ENCODE measurements around the gene POLR2L.

POLR2L gene

DNA sequence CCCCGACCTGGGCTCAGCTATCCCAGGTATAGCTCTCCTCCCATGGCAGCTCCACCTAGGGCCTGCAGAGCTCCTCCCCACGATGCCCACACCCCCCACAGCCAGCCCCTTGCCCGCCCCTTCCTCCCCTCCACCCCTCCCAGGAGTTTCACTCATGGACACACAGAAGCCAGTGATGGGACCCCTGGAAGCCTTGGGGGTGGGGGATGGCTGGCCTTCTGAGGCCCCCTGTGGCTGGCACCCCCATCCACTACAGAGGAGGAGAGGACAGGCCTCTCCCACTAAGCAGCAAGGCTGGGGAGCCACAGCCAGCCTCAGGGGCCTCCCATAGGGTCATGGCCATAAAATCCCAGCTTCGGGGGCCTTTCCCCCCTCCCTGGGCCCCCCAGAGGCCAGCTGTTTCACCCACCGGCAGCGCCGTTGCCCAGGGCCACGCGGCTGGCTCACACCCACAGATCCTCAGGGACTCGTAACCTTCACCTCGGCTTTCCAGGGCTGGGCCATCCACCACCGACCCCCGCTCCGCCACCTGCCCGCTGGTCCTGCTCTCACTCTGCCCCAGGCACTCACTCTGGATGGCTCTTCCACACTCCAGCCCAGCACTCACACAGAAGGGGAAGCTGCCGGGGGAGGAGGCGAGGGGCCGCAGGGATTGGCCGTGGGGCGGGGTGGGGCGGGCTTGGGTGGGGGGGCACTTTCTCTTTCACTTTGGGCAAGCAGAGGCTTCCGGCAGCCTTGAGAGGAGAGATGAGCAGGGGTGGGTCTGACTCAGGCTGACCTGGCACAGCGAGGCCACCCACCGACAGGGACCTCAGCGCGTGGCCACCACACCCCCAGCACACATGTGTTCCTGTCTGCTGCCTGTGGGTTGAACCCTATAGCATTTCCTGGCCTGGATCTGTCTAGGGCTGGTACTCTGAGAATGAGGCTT, 46.4 kb downstream of the POLR2L start:
- peak; percentile 70 for DNase-seq (ENCODE audit: low spot score)

DNA sequence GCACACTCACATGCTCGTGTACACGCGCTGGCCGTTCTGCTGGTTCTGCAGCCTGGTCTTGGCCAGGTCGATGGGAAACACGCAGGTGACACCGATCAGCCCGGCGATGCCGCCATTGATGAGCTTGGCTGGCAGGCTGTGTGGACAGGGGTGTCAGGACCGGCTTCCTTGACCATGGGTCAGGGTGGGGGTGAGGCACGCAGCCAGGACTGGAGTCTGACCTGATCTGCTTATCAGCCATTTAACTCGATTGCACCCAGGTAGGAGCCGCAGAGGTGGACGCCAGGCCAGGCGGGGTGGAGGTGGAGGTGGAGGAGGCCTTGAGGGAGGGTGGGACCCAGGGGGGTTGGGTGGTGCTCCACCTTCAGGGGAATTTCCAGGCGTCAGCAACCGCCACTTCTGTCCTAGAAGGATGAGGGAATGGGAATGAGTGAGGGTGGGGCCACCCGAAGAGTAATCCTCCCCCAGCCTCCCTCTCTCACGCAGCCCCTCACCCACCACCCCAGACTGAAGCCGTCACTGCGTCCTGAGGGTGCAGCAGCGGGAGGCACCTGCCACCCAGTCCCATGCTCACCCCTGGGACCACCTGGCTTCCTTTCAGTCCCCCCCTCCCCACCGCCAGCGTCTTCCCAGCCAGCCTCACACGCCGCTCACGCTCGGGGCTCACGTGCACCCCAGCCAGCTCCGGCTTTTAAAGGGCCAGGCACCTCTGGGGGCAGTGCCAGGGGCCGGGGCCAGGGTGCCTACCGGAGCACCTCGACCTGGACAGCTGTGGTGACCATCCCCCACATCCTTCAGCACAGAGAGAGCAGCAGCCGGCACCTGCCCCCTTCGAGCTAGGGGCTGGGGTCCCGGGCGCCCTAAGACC, 47.3 kb downstream of the POLR2L start:
- DNase-seq (ENCODE audit: low spot score): no peak

DNA sequence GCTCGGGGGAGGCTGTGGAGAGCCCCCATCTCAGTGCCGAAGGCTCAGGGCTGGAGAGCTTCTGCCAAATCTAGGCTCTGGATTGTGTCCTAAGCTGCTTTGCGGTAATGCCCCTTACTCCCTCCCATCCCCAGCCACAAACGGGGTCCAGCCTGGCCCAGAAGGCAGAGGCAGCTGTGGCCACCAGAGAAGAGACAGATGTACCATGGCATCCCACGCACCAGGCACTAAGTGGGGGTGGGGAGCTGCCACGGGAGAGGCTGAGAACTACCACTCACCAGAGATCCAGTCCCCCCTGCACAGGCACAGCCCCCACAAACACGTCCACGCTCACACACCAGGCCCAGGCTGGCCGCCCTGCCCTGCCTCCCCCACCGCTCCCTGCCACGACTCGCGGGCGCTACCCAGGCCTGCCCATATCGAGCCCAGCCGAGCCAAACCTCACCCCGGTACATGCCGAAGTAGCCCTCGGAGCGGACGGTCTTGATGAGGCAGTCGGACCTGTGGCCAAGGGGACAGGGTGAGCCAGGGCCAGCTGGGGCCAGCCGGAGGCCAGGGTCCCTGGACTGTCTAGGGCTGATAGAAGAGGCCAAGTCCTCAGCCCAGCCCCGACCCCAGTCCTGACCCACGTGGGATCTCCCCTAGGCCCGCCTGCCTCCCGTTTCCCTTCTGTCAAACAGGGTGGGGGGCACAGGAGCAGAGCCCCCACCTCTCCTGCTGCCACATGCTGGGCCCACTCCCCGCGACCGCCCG, 48.1 kb downstream of the POLR2L start:
- no peak for DNase-seq (ENCODE audit: low spot score)

DNA sequence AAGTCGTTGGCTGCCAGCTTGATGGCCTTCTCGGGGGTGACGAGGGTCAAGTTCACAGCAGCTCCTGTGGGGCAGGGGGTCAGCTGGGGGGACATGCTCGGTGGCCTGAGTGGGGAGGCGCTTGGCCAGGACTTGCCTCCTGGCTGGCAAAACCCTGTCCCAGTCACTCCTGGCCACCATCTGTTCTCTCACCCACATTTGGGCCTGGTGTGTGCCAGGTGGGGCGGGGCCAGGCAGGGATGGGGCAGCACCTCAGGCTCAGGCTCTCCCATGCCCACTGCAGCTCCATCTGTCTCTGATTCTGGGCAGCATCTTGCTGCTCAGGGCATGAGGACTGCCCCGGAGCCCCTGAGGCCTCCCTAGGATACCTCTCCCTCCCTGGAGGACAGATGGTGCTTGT, 48.8 kb downstream of the POLR2L start:
- no peak for DNase-seq (ENCODE audit: low spot score)

DNA sequence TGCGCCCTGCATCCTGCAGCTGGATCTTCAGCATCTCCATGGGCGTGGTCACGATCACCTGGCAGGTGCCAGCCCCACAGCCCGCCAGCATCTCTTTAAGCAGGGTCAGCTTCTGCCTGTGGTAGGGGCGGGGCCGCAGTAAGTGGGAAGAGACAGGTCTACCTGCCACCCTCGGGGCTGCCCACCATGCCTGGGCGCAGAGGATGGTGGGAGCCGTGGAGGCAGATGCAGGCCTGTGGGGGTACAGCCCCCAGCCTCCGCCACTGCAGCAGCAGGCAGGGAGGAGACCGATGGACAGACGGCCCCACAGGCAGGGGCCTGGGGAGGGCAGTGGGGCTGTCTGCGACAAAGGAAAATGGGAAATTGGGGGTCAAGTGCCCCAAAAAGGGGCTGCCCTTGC, 49.5 kb downstream of the POLR2L start:
- DNase-seq (ENCODE audit: low spot score): no peak

DNA sequence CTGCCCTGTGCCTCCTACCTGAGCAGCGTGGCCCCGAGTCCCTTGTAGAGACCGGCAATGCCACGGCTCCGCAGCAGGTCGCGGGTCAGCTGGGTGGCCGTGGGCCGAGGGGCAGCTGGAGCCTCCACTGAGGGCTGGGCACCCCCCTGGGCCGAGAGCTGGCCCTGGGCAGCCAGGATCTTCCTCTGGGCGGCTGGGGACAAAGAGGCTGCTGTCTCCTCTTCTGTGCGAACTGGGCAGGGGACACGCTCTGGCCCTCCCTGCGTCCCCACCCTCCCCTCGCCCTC, 49.9 kb downstream of the POLR2L start:
- no peak for DNase-seq (ENCODE audit: low spot score)

DNA sequence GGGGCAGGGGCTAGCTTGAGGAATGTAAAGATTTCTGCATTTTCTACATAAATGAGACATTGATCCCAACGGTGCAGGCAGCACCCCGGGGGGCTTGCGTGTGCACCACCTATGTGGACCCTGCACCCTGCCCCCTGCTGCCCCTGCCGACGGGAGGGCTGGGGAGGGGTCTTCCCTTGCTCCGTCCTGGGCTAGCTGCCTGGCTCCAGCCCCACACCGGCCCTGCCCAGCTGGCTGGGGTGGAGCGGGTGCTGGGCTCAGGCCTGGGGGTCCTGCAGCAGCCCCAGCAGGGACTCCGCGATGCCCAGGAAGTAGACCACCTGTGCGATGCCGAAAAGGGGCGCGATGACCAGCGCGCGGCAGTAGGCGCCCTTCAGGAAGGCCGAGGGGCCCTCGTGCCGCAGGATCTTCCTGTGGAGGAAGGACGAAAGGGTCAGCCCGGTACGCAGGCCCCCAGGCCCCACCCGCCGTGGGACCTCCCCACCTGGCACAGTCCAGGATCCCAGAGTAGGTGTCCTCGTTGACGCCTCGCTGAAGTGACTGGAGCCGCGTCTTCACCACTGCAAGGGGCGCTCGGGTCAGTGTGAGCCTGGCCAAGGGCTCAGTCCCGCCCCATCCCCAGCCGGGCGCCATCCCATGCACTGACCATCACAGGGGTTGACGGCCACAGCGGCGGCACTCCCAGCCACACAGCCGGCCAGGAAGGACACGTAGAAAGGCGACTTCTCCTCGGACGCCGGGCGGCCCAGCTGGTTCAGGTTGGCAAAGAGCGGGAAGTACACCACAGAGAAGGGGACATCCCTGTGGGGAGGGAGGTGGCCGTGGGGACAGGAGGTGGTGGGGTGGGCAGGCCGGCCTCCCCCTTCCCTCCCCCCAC, 50.4 kb downstream of the POLR2L start:
- DNase-seq (ENCODE audit: low spot score): no peak

DNA sequence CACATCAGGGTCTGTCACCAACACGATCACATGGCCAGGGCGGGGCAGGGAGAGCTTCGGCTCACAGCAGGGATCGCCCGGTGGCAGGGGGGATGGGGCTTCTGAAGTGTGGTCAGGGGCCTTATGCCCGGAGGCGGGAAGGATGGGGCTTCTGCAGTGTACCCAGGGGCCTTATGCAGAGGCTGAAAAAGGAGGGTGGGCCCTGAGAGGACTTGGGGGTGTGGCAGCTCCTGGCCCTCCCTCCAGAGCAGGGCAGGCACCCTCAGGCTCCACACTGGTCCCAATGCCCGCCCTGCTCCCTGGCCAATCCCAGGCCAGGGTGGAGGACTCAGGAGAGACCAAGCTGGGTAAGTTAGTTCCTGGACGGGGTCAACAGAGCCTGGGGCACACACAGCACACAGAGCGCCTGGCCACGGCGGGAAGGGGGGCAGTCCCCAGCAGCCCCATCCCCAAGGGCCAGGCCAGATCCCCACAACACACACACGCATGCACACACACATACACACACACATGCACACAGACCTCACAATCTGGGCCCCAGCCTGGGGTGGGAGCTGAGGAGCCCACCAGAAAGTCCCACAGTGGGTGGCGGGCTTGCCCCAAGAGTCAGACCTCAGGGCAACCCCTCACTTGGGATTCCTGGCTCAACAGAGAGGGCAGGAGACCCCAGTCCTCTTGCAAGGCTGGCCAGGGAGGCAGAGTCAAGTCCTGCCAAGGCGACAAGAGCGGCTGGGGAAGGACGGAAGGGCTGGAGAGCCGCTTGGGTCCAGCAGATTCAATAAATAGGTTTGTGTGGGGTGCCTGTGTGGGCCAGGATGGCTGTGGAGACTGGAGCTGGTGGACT, 51.4 kb downstream of the POLR2L start:
- peak; percentile 73 for DNase-seq (ENCODE audit: low spot score)

DNA sequence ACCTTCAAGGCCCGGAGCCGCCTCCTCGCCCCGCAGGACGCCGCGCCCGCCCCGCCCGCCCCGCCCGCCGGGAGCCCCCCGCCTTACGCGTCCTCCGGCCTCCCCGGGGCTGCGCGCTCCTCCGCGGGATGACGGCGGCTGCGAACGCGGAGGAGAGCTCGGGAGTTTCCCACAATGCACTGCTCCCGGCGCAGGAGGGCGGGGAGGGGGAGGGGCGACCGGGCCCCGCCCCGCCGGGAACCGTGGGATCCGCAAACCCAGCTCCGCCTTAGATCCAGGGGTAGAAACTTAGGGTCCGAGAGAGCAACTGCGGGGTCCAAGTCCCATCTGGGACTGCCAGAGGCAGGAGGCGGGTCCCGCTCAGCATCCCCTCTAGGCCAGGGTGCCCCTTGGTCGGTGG, 52.4 kb downstream of the POLR2L start, which contains the start of gene CEND1:
Gene CEND1 (minus strand): TSS at position 148 of the 400 bp plus-strand sequence. CDS start 1,514 bp downstream, outside the sequence.
- DNase-seq (ENCODE audit: low spot score): peak; percentile 72

Small RNAs within 50 kb of the gene (small RNA-seq; reads per million reads assigned to genes)
- 0 reads per million in 2 experiments for gene SNORA52

Measured in SK-N-DZ (cell line).